NCI-H446 (cell line): Measurements from ENCODE around the gene KCNK17.
"Not testable (repeated sequence)": the region's sequence is repeated elsewhere in the genome, so short reads cannot be mapped to it uniquely, and the experiment has no call there.

ENCODE experiments used
- DNase-seq, 2 experiments: peaks; one replicate each; lab custom pipeline; 2025; lab: John Stamatoyannopoulos, UW

Gene KCNK17

GRCh38 chr6:39302669-39303424 lies 11.4 kb downstream of the KCNK17 start:
- peak; percentile 77 to 86 for DNase-seq

GRCh38 chr6:39302011-39302410 lies 12.2 kb downstream of the KCNK17 start:
- no peak for DNase-seq

GRCh38 chr6:39301606-39302005 lies 12.6 kb downstream of the KCNK17 start:
- peak; percentile 23 to 58 for DNase-seq

GRCh38 chr6:39300739-39301138 lies 13.5 kb downstream of the KCNK17 start:
- no peak for DNase-seq

- no peak for DNase-seq
Measured at GRCh38 chr6:39298061-39298460, 16.2 kb downstream of the KCNK17 start.

GRCh38 chr6:39296745-39297640 lies 17.2 kb downstream of the KCNK17 start:
- no peak for DNase-seq

- no peak for DNase-seq
Measured at GRCh38 chr6:39295611-39296011, 18.6 kb downstream of the KCNK17 start.

GRCh38 chr6:39294899-39295298 lies 19.3 kb downstream of the KCNK17 start:
- no peak for DNase-seq

GRCh38 chr6:39294133-39294532 lies 20.1 kb downstream of the KCNK17 start:
- DNase-seq, result no peak

- no peak for DNase-seq
Measured at GRCh38 chr6:39292637-39293036, 21.6 kb downstream of the KCNK17 start.

GRCh38 chr6:39289490-39289889 lies 24.7 kb downstream of the KCNK17 start:
- no peak for DNase-seq

GRCh38 chr6:39287601-39288000 lies 26.6 kb downstream of the KCNK17 start:
- no peak for DNase-seq

GRCh38 chr6:39286596-39286995 lies 27.6 kb downstream of the KCNK17 start:
- DNase-seq, result not testable (repeated sequence)

- DNase-seq, result no peak
Measured at GRCh38 chr6:39282774-39283173, 31.4 kb downstream of the KCNK17 start.

- DNase-seq, result no peak
Measured at GRCh38 chr6:39281312-39281980, 32.8 kb downstream of the KCNK17 start.

- DNase-seq, result no peak
Measured at GRCh38 chr6:39280247-39280731, 33.9 kb downstream of the KCNK17 start.

GRCh38 chr6:39279539-39279938 lies 34.7 kb downstream of the KCNK17 start:
- DNase-seq, result no peak

- DNase-seq, result no peak
Measured at GRCh38 chr6:39276379-39276995, 37.7 kb downstream of the KCNK17 start.

- no peak for DNase-seq
Measured at GRCh38 chr6:39274903-39275302, 39.3 kb downstream of the KCNK17 start.

GRCh38 chr6:39274471-39274870 lies 39.7 kb downstream of the KCNK17 start:
- no peak for DNase-seq

- no peak for DNase-seq
Measured at GRCh38 chr6:39273406-39273821, 40.8 kb downstream of the KCNK17 start.

GRCh38 chr6:39269961-39270360 lies 44.3 kb downstream of the KCNK17 start:
- no peak for DNase-seq
